Activated CD8-positive, alpha-beta memory T cell treated with anti-CD3 and anti-CD28 coated beads, Interleukin-2, amount 10 ng/mL, durations not matched to agents 7 days and 5 days (primary cell): ENCODE data around the gene ZNF804B. TPM values are rescaled to one million over a fixed set of nuclear protein-coding genes. Genes with fewer than 3 reads are reported as not detected.

Source experiments
- ATAC-seq: fragments of 150-1000 bp; cut with Tn5 transposase; one replicate; pipeline ENCODE4 v1.10.0; 2021; ENCODE audit warnings: moderate library complexity
- CTCF ChIA-PET: fragments of 350-600 bp; sonication (Branson Sonifier 250); formaldehyde crosslinking; loops from one replicate; lab custom pipeline; 2021; ENCODE audit warnings: antibody characterized with exemption; lab: Charles Lee
- DNase-seq: peaks from one replicate; pipeline ENCODE4 v3.0.0-alpha.2; 2020
- H3K27ac Mint-ChIP-seq: one replicate; pipeline ENCODE4 v1.8.0; 2021; ENCODE audit warnings: mild to moderate bottlenecking, mixed read lengths
- H3K27me3 Mint-ChIP-seq: one replicate; pipeline ENCODE4 v1.8.0; 2021; ENCODE audit warnings: mixed read lengths
- H3K36me3 Mint-ChIP-seq: one replicate; pipeline ENCODE4 v1.8.0; 2021; ENCODE audit warnings: mild to moderate bottlenecking, mixed read lengths
- H3K4me1 Mint-ChIP-seq: one replicate; pipeline ENCODE4 v1.8.0; 2021; ENCODE audit warnings: mixed read lengths
- H3K4me3 Mint-ChIP-seq: one replicate; pipeline ENCODE4 v1.8.0; 2021; ENCODE audit warnings: mild to moderate bottlenecking, moderate library complexity, mixed read lengths
- H3K9me3 Mint-ChIP-seq: one replicate; pipeline ENCODE4 v1.8.0; 2022; ENCODE audit warnings: low read depth, mixed read lengths
- total RNA-seq, 2 experiments: library from RNA; stranded (reverse); gene quantifications; one replicate each; pipeline ENCODE4 v1.2.3, GENCODE V29; 2021

Gene ZNF804B
- total RNA-seq, 2 experiments from 2014 or later, result not detected

- Mint-ChIP-seq H3K4me3 (no peak overlapping the region), H3K9me3 (peaks cover 3% of the 10 kb centered on the region), H3K36me3 (no peaks in the 10 kb centered on the region), H3K4me1 (no peaks in the 10 kb centered on the region), H3K27ac (no peak overlapping the region), H3K27me3 (no peaks in the 10 kb centered on the region)
- CTCF ChIA-PET, result no interaction called here
- DNase-seq, result no peak
- no peak for ATAC-seq
Measured at GRCh38 chr7:89027781-89028180, 268.3 kb downstream of the ZNF804B start.

- Mint-ChIP-seq H3K36me3 (no peaks in the 10 kb centered on the region), H3K4me1 (no peaks in the 10 kb centered on the region), H3K27me3 (no peaks in the 10 kb centered on the region), H3K9me3 (peaks cover 3% of the 10 kb centered on the region), H3K4me3 (no peak overlapping the region), H3K27ac (no peak overlapping the region)
- DNase-seq (no peak), ATAC-seq (no peak)
- CTCF ChIA-PET, result no interaction called here
Measured at GRCh38 chr7:89028319-89028718, 268.8 kb downstream of the ZNF804B start.

- ATAC-seq, result no peak
- no peak overlapping the region for H3K4me3 Mint-ChIP-seq
- H3K36me3 Mint-ChIP-seq, result no peaks in the 10 kb centered on the region
- no peaks in the 10 kb centered on the region for H3K4me1 Mint-ChIP-seq
- no peak for DNase-seq
- no peaks in the 10 kb centered on the region for H3K27me3 Mint-ChIP-seq
- CTCF ChIA-PET, result no interaction called here
- H3K27ac Mint-ChIP-seq, result no peak overlapping the region
- H3K9me3 Mint-ChIP-seq, result peaks cover 3% of the 10 kb centered on the region
Measured at GRCh38 chr7:89029864-89030263, 270.4 kb downstream of the ZNF804B start.

- no peak overlapping the region for H3K27ac Mint-ChIP-seq
- no peaks in the 10 kb centered on the region for H3K4me1 Mint-ChIP-seq
- no peak overlapping the region for H3K4me3 Mint-ChIP-seq
- no peak for ATAC-seq
- no peaks in the 10 kb centered on the region for H3K27me3 Mint-ChIP-seq
- DNase-seq, result no peak
- peaks cover 5% of the 10 kb centered on the region for H3K9me3 Mint-ChIP-seq
- no peaks in the 10 kb centered on the region for H3K36me3 Mint-ChIP-seq
- CTCF ChIA-PET, result no interaction called here
Measured at GRCh38 chr7:89041240-89041639, 281.7 kb downstream of the ZNF804B start.

GRCh38 chr7:89042940-89043339 is 283.4 kb downstream of the ZNF804B start:
- Mint-ChIP-seq H3K27me3 (no peaks in the 10 kb centered on the region), H3K36me3 (no peaks in the 10 kb centered on the region), H3K4me1 (no peaks in the 10 kb centered on the region), H3K9me3 (peaks cover 5% of the 10 kb centered on the region), H3K4me3 (no peak overlapping the region), H3K27ac (no peak overlapping the region)
- ATAC-seq (no peak), DNase-seq (no peak)
- CTCF ChIA-PET, result no interaction called here

GRCh38 chr7:89049043-89049442 is 289.5 kb downstream of the ZNF804B start:
- no peaks in the 10 kb centered on the region for H3K27me3 Mint-ChIP-seq
- CTCF ChIA-PET, result no interaction called here
- H3K36me3 Mint-ChIP-seq, result no peaks in the 10 kb centered on the region
- DNase-seq, result no peak
- no peaks in the 10 kb centered on the region for H3K4me1 Mint-ChIP-seq
- no peak overlapping the region for H3K4me3 Mint-ChIP-seq
- H3K27ac Mint-ChIP-seq, result no peak overlapping the region
- peaks cover 3% of the 10 kb centered on the region for H3K9me3 Mint-ChIP-seq
- ATAC-seq, result no peak

- H3K27me3 Mint-ChIP-seq, result no peaks in the 10 kb centered on the region
- CTCF ChIA-PET, result interaction anchor here (0.9 kb wide), 1 partner anchor 10 kb away, joined by 3 read pairs; no protein-coding TSS in a partner anchor
- no peaks in the 10 kb centered on the region for H3K36me3 Mint-ChIP-seq
- ATAC-seq, result no peak
- no peak for DNase-seq
- H3K4me1 Mint-ChIP-seq, result no peaks in the 10 kb centered on the region
- H3K9me3 Mint-ChIP-seq, result peaks cover 4% of the 10 kb centered on the region
- H3K4me3 Mint-ChIP-seq, result no peak overlapping the region
- no peak overlapping the region for H3K27ac Mint-ChIP-seq
Measured at GRCh38 chr7:89053130-89053529, 293.6 kb downstream of the ZNF804B start.

- CTCF ChIA-PET, result no interaction called here
- Mint-ChIP-seq H3K4me3 (no peak overlapping the region), H3K27ac (no peak overlapping the region), H3K27me3 (no peaks in the 10 kb centered on the region), H3K4me1 (no peaks in the 10 kb centered on the region), H3K36me3 (no peaks in the 10 kb centered on the region), H3K9me3 (peaks cover 4% of the 10 kb centered on the region)
- no peak for ATAC-seq
- DNase-seq, result no peak
Measured at GRCh38 chr7:89054361-89054760, 294.9 kb downstream of the ZNF804B start.

- CTCF ChIA-PET, result no interaction called here
- ATAC-seq, result no peak
- Mint-ChIP-seq H3K27ac (no peak overlapping the region), H3K4me3 (no peak overlapping the region), H3K36me3 (no peaks in the 10 kb centered on the region), H3K4me1 (no peaks in the 10 kb centered on the region), H3K9me3 (peaks cover under 1% of the 10 kb centered on the region), H3K27me3 (no peaks in the 10 kb centered on the region)
- no peak for DNase-seq
Measured at GRCh38 chr7:89060234-89060633, 300.7 kb downstream of the ZNF804B start.

- ATAC-seq, result no peak
- DNase-seq, result no peak
- H3K4me1 Mint-ChIP-seq, result no peaks in the 10 kb centered on the region
- no peaks in the 10 kb centered on the region for H3K27me3 Mint-ChIP-seq
- no peak overlapping the region for H3K4me3 Mint-ChIP-seq
- no peaks in the 10 kb centered on the region for H3K36me3 Mint-ChIP-seq
- no peak overlapping the region for H3K27ac Mint-ChIP-seq
- H3K9me3 Mint-ChIP-seq, result no peaks in the 10 kb centered on the region
- CTCF ChIA-PET, result no interaction called here
Measured at GRCh38 chr7:89064831-89065230, 305.3 kb downstream of the ZNF804B start.

GRCh38 chr7:89067048-89067447 is 307.5 kb downstream of the ZNF804B start:
- Mint-ChIP-seq H3K4me3 (no peak overlapping the region), H3K9me3 (no peaks in the 10 kb centered on the region), H3K27me3 (no peaks in the 10 kb centered on the region), H3K36me3 (no peaks in the 10 kb centered on the region), H3K4me1 (no peaks in the 10 kb centered on the region), H3K27ac (no peak overlapping the region)
- ATAC-seq (no peak), DNase-seq (no peak)
- CTCF ChIA-PET, result no interaction called here

GRCh38 chr7:89072081-89072480 is 312.6 kb downstream of the ZNF804B start:
- no peak for ATAC-seq
- no peak for DNase-seq
- CTCF ChIA-PET, result no interaction called here
- Mint-ChIP-seq H3K4me3 (no peak overlapping the region), H3K36me3 (no peaks in the 10 kb centered on the region), H3K4me1 (no peaks in the 10 kb centered on the region), H3K27me3 (no peaks in the 10 kb centered on the region), H3K9me3 (peaks cover 2% of the 10 kb centered on the region), H3K27ac (no peak overlapping the region)

- peaks cover 2% of the 10 kb centered on the region for H3K9me3 Mint-ChIP-seq
- H3K36me3 Mint-ChIP-seq, result no peaks in the 10 kb centered on the region
- DNase-seq (no peak), ATAC-seq (no peak)
- H3K27ac Mint-ChIP-seq, result no peak overlapping the region
- CTCF ChIA-PET, result no interaction called here
- H3K27me3 Mint-ChIP-seq, result no peaks in the 10 kb centered on the region
- H3K4me1 Mint-ChIP-seq, result no peaks in the 10 kb centered on the region
- H3K4me3 Mint-ChIP-seq, result no peak overlapping the region
Measured at GRCh38 chr7:89073776-89074175, 314.3 kb downstream of the ZNF804B start.

GRCh38 chr7:89077992-89078391 is 318.5 kb downstream of the ZNF804B start:
- Mint-ChIP-seq H3K9me3 (peaks cover 2% of the 10 kb centered on the region), H3K4me3 (no peak overlapping the region), H3K27ac (no peak overlapping the region), H3K27me3 (no peaks in the 10 kb centered on the region), H3K36me3 (no peaks in the 10 kb centered on the region), H3K4me1 (no peaks in the 10 kb centered on the region)
- no peak for ATAC-seq
- DNase-seq, result no peak
- CTCF ChIA-PET, result no interaction called here

GRCh38 chr7:89085580-89085979 is 326.1 kb downstream of the ZNF804B start:
- no peak overlapping the region for H3K27ac Mint-ChIP-seq
- CTCF ChIA-PET, result no interaction called here
- ATAC-seq (no peak), DNase-seq (no peak)
- H3K9me3 Mint-ChIP-seq, result no peaks in the 10 kb centered on the region
- H3K36me3 Mint-ChIP-seq, result no peaks in the 10 kb centered on the region
- H3K4me3 Mint-ChIP-seq, result no peak overlapping the region
- H3K4me1 Mint-ChIP-seq, result no peaks in the 10 kb centered on the region
- H3K27me3 Mint-ChIP-seq, result no peaks in the 10 kb centered on the region
